Astrocyte of the hippocampus (primary cell): Measurements from ENCODE around the gene TMEM97.
A peak's percentile ranks its signal among the peaks of the same experiment; 100 is the strongest.

Experiments
- DNase-seq: peaks from one replicate; pipeline ENCODE4 v3.0.0; 2011; ENCODE audit warnings: low read depth, low spot score

The TMEM97 gene

GRCh38 chr17:28315846-28316705 lies 2.9 kb upstream of the TMEM97 start:
- no peak for DNase-seq

DNA sequence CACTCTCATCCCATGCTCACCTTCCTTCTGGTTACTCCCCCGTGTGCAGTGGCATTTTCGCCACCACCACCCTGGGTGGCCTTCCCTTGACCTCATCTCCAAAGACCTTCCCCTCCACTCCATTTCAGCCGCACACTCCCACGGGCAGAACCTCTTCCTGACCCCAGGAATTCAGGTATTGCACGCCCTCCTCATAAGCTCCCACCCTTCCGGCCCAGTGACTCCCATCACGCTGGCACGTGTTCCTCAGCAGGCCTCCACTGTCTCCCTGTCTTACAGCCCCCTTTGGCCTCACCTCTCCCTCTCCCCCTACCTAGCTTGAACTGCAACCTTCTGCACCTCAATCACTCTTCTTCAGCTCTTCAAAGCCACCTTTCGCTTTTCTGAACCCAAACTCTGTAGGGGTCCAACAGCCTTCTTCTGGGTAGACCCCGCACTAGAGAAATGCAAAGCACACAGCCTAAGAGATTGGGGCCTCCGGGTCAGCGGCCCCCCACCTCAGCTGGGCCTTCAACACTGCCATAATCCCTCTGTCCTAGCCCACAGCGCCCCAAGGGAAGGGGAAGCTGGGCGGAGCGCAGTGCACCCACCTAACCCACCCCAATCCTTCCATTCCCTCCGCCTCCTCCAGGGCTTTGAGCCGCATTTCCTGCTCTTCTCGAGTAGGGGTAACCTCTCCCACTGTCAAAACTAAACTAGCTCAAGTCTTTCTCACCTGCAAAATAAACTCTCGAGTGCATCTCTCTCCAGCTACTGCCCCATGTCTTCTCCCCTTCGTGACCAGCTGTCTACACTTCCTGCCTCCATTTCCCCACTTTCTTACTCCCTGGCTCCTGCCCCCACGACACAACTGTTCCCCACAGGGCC lies 1.7 kb upstream of the TMEM97 start:
- no peak for DNase-seq

DNA sequence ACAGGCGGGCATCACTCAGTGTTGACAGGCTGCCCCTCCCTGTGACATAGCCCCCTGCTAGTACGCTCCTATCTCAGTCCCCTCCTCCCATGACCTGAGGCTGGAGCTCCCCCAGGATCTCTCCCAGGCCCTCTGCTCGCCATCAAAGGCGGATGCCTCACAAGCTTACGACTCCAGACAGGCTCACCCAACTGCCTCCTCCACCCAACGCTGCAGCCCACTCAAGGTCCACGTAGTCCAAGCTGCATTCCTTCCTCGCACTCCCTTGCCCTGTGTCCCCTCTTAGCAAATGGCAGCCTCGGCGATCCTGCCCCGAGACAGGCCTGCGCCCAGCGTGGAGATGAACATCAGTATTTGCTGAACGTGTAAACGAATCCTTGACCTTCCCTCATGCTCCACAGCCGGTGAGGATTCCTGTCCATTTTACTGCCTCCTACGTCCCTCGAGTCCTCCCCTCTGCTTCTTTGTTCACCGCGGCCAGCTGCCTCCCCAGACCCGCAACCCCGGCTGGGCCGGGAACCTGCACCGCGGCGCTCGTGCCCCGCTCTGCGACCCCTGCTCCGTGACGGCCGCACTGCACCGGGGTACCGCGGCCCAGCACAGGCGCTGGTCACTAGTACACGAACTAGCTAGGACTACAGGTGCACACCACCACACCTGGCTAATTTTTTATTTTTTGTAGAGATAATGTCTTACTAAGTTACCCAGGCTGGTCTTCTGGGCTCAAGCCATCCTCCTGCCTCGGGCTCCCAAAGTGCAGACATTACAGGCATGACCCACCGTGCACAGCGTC lies 838 bp upstream of the TMEM97 start:
- peak; percentile 23 for DNase-seq

DNA sequence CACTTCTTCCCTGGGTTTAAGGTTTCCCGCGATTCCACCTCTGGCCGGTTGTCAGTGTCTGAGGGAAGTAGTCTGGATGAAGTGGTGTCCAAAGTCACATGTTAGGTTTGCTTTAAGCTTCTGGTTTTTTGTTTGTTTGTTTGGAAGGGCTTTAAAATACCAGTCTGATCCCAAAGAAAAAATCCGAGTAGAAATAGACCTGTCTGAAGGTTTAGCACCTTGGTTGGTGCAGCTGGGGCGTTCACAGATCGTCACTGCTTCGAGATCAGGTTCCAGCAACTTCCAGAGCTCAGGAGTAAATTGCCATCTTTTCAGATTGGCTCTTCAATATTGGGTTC lies 567 bp downstream of the TMEM97 start:
- no peak for DNase-seq

DNA sequence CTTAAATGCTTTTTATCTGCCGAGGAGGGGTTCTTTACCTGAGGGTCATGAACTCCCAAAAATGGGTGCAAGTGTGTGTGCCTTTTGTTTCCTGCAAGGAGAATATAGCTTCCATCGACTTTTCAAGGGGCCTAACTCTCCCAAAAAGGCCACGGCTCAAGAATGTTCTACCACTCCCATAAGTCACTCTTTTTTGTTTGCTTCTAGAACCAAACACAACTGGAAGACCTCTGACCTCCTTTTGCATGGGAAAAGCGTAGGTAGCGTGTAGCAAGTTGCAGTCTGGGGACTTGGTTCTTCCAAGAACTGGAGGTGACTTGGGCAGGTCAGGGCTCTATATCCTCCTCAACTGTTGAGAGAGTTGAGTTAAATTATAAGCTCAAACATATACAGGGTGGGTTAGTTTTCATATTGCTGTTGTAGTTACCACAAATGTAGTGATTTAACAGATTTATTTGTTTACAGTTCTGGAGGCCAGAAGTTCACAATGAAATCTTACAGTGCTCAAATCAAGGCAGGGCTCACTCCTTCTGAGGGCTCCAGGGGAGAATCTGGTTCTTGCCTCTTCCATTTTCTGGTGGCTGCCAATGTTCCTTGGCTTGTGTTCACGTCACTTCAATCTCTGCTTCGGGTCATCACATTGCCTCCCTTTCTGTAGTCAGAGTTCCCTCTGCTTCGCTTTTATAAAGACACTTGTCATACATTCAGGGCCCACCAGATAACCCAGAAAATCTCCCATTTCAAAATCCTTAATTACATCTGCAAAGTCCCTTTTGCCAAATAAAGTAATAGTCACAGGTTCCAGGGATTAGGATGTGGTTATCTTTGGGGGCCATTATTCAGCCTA lies 1.4 kb downstream of the TMEM97 start:
- no peak for DNase-seq

DNA sequence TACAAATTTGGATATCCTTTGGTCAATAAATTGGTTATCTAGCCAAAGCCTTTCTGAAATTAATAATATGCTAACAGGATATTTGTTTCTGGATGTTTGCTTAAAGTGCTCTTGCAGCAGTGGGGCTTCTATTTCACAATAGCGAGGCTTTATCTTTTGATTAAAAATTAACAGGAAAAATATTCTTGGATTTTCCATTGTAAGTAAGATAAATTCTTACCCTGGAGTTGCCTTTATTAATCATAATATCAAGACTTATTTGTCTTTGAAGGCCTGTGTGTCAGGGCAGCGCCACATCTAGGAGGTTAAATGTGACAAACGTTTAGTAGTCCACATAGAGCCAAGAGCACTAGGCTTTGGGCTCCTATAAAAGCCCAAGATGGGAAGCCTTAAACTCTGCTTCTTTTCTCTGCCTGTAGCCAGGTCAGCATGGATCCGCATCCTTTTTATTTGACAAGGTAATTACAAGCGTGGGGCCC lies 5.3 kb downstream of the TMEM97 start:
- DNase-seq, result no peak

- DNase-seq, result no peak
These were observed 5.8 kb downstream of the TMEM97 start for GRCh38 chr17:28324781-28325180.

DNA sequence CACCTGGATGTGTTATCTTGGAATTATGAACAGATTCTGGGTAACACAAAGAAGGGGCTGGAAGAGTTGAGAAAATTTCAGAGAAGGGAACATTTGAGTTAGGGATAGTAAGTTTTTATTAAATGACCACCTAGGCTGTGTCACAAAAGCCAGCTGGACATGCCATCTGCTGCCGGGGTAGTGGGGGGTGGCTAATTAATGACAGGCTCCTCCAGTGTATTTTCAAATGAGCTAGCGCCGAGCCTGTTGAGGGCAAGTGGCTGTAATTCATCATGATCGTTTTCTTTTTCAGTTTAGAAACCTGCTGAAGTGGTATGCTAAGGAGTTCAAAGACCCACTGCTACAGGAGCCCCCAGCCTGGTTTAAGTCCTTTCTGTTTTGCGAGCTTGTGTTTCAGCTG lies 6.2 kb downstream of the TMEM97 start:
- no peak for DNase-seq

DNA sequence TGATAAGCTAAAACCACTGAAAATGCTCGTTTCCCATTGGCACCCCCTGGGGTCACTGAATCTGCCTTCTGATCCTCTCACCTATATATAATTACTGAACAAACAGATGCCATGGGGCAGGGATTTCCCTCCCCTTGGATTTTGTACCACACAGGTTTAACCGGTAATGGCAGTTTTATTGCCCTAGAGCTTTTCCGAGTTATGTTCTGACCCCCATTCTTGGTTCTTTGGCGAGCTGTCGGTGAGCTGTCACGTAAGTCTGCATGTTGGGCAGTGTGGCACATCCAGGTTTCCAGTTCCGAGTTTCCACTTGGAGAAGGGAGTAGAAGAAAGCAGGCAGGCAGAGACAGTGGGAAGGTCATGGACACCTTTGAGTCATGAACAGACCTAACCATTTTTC lies 7.1 kb downstream of the TMEM97 start:
- DNase-seq, result no peak

DNA sequence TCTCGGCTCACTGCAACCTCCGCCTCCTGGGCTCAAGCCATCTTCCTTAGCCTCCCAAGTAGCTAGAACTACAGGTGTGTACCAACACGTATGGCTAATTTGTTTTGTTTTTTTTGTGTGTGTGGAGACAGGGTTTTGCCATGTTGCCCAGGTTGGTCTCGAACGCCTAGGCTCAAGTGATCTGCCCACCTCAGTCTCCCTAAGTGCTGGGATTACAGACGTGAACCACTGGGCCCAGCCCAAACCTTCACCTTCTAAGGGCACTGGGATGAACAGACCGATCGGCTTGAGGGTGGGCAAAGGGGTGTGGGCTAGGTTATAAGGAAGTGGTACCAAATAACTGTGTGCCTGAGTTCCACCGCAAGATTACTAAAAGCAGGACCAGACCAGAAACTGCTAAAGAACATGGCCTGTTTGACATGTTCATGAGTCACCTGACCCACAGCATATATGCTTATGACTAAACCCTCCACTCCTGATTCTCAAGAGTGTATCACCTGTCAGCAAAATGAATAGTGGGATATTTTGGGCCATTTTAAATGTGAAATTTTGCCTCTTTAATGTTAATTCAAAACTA lies 8.1 kb downstream of the TMEM97 start:
- DNase-seq, result no peak

- DNase-seq, result no peak
These were observed 8.7 kb downstream of the TMEM97 start for GRCh38 chr17:28327709-28328108.

DNA sequence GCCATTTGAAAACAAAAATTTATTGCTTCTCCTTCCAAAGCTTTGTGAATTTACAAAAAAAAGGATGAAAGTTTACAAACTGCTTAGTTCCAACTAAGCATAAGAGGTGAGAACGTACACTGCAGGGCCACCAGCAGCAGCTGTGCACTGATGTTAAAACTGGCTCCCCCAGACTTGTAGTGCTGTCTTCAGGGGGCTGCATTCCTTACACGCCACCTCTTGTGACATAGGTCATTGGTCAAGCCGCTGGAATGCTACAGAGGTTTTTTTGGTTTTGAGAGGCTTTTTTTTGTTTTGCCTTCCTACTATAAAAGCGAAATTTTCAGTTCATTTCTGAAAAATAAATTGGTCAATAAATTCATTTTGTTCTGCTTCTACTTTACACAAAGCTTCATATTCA lies 9.3 kb downstream of the TMEM97 start:
- no peak for DNase-seq

GRCh38 chr17:28330671-28331070 lies 11.7 kb downstream of the TMEM97 start:
- DNase-seq, result no peak

GRCh38 chr17:28331891-28332420 lies 13.0 kb downstream of the TMEM97 start:
- no peak for DNase-seq

DNA sequence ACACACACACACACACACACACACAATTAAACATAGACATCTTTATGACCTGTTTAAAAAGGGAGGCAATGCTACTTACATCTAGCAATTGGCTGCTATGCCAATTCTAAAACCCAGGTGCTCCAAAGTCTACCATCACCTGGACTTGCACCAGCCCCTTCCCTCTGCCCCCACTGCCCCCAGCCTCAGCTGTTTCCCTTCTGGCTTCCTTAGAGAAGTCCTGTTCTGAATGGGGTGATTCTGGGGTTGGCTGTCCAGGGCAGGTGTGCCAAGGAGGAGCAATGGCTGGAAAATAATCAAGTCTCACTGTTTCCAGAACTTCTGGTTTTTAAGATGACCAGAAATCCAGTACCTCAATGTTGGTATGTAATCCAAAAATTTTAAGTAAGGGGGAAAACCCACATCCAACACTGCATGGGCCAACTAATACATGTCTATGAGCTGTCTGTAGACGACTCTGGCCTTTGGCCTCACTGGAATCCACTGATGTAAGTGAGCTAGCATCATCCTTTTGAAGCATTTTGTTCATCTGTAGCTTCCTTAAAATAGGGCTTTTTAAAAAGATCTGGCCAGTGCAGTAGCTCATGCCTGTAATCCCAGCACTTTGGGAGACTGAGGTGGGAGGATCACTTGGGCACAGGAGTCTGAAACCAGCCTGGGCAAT lies 14.2 kb downstream of the TMEM97 start:
- DNase-seq, result no peak

GRCh38 chr17:28334171-28334570 lies 15.2 kb downstream of the TMEM97 start:
- DNase-seq, result no peak

DNA sequence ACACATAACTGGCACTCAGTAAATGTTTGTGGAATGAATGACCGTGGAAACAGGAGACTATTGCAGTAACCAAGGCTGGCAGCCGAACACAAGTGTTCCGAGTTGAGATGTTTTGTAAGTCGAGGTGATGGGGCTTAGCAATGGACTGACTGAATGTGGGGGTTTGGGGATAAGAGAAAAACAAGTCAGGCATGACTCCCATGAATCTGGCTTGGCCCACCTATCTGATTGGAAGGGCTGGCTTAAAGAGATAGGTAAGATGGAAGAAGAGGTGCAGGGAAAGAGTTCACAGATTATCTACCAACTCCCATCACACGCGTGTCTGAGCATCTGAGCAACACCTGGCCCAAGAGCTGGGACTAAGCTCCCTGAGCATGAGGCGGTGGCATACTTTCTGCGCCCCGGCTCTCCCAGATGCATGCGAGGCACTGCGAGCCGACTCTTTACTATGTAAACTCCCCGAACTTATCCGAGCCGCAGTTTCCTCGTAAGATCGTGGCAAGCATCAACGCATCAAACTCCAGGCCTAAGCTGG lies 15.7 kb downstream of the TMEM97 start:
- DNase-seq, result peak; percentile 18

- peak; percentile 100 for DNase-seq
These were observed 16.4 kb downstream of the TMEM97 start, which contains the start of the genes IFT20 and TNFAIP1 for GRCh38 chr17:28335201-28335958. Gene IFT20, minus strand, starts transcription at chr17:28335472. Its CDS starts 3,487 bp downstream, at chr17:28331985. Gene TNFAIP1, plus strand, starts transcription at chr17:28335761. Its CDS starts 3,761 bp downstream, at chr17:28339522.
